Inflammatory macrophage (primary cell): Measurements from ENCODE around the gene FFAR2.
A peak's percentile ranks its signal among the peaks of the same experiment; 100 is the strongest.

ENCODE experiments used
- DNase-seq, 2 donors: peaks; one replicate each; pipeline ENCODE4 v3.0.0-alpha.2; 2020 to 2022

The FFAR2 gene

DNA sequence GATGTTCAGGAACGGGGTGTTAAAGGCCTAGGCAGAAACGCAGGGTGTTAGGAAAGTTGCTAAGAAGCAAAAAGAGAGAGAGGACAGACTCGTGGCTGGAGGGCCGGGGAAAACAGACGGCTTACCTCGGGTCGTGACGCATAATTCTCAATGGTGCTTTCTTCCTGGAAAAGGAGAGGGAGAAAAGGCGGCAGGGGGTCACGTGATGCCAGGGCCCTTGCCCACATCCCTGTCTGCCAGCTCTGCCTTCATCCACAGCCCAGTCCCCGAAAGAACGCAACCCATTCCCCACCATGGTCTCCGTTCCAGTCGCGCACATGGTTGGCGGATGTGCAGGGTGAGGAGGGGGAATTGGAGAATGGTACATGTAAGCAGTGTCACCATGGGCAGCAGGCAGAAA, 40.6 kb downstream of the FFAR2 start:
- DNase-seq, result no peak

DNA sequence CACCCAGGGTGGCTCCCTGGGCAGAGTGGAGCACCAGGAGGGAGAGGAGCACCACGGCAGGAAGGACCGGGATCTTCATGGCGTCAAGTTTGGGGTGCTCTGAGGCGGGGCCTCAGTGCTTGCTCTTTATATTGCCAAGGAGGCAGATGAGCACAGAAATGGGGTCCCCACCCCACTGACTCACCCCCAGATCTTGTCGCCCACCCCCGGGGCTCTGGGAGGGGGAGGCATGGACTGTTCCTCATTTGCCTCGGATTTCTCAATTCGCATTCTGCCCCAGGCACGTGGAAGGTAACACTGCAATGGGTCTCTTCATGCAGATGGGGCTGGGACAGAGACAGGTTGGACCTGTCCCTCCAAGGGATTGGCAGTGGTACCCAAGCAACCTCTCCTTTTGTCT, 42.3 kb downstream of the FFAR2 start, which contains the start of gene KRTDAP:
Gene KRTDAP, minus strand, starts transcription at position 101 of the 400 bp plus-strand sequence. Its CDS starts 22 bp downstream, at position 79.
- no peak for DNase-seq

DNA sequence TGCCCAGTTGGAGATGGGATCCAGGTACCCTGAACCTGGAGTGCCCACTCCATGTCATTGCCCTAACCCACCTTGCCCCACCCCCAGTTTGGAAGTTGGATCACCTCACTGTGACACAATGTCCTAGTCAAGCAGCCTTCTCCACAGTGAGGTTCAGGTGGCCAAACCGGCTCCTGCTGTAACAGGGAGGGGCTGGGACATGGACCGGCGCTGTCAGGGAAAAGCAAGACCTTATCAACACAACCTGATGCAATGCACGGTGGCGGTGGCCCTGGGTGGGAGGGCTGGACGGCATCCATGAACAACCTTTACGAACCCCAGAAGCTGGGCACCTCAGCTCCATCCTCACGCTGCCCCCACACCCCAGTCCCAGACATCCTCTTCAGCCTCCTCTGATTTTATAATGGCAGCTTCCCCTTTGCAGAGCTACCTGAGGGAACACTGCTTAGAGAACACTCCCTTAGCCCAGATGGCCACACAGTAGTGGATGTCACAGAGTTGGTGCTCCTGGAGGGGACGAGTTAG, 43.8 kb downstream of the FFAR2 start:
- no peak for DNase-seq

DNA sequence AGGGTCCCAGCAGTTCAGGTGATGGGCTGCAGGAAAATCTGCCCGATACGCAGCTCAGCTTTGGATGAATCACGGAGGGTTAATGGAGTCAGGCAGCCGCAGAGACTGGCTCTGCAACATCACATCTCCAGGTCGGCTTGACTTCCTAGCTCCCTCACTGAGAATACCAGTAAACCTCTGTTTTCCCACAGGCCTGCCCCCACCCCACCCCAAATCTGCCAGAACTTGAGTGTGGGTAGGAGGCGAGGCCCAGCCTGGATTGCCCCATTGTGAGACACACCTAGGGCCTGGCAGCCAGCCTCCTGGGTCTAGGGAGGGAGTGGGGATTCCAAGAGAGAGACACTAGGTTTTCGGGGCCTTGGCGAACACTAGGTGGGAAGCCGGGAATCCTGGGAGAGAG, 45.9 kb downstream of the FFAR2 start:
- DNase-seq, result no peak

DNA sequence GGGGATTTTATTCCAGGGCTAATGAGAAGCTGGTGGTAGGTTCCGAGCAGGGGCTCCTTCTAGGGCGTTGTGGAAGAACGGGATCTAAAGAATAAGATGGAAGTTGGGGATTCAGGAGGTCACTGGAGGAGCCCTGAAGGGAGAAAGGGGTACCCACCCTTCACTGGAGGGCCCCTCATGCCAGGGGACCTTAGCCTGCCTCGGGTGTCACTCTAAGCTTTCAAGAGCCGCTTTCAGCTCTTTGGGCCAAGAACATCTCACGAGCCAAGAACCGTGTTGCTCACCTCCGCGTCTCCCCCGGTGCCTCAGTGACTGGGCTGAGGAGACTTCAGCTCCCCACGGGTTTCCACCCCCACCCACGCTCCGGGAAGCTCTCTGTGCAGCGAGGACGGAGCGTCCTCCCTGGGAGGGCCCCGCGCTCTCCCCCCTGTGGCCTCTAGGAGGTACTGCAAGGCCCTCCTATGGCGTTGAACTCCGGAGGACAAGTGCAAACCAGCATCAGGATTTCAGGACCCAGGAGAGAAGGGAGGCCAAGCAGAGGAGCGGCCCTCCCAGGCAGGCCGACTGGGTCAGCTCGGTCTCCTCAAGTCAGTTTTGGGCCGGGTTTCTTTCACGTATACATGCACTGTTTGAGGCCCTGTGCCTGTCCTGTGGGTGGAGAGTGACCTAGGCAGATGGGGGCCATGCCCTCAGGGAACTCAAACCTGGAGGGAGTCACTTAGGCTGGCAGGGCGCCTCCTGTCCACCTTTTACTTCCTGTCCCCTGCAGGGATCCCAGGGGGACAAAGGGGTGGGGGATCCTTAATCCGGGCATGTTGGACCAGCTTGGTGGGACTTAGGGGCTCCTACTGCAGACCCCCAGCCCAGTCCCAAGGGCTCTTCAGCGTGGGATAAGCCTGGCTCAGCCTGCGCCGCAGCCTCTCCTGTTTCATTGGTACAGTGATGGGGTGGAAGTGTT, 47.3 kb downstream of the FFAR2 start:
- peak; percentile 73 to 84 for DNase-seq

DNA sequence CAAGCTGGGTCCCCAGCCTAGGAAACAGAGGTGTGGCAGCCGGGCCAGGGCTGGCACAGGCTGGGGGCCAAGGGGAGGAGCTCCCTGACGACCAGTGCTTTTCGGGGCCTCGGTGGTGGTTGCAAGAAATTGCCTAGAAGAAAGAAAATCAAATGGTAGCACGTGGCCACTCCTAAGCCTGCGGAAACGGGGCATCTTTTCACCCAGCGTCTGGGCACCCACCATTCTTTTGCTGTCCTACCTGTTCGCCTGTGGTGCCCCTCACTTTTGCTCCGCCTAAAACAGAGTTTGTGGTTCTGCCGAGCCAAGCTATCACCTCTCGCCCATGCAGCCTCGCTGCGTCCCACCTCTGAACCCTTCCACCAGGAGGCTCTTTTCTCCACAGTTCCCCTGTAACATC, 49.3 kb downstream of the FFAR2 start:
- no peak for DNase-seq

DNA sequence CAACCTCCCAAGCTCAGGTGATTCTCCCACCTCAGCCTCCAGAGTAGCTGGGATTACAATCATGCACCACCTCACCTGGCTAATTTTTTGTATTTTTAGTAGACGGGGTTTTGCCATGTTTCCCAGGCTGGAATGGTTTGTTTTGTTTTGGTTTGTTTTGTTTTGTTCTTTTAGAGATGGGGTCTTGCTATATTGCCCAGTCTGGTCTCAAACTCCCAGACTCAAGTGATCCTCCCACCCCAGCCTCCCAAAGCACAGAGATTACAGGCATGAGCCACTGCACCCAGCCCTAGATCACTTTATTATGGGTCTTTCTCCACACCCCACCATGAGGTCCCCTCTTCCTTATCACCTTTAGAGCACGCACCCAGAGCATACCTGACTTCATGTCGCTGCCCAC, 50.2 kb downstream of the FFAR2 start:
- no peak for DNase-seq

DNA sequence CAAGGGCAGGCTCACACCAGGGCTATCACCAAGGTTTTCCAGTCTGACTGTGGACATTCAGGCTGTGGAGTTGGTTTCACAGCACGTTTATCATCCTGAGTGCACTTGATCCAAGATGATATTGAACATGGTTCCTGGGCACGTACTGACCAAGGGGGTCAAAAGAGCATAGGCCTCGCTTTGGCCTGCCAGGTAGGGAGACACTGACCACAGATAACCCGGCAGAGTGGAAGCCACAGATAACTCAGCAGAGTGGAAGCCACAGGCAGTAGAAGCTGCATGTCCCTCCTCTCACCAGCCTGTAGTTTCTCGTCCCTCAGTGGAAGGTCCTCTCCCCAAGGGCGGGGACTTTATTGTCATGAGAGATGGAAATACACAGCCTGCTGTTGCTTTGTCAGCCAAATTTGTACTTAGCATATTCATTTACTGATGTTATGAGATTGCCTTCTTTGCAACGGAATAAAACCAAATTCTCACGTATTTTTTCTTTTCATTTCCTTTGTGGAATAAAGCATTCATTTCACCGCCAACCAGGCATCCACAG, 51.0 kb downstream of the FFAR2 start:
- no peak for DNase-seq

DNA sequence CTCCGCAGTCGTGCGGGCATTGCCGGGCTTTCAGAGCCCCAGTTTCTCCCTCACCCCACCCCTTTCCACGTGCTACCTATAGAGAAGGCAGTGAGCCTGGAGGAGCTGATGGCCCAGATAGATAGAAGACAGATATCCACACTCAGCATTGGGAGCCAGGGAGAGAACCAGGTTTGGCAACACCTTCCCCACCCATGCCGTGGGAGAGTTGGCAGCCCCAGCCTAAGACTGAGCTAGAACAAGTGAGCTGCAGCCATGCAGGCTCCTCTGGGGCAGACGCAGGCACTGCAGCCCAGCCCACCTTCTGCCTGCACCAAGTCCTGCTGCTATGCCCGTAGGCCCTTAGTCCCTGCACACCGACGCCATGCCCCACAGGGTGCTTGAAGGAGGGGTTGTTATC, 52.6 kb downstream of the FFAR2 start:
- no peak for DNase-seq
